GM23338 (cell line): ENCODE data around the gene ITPR2. TPM values are rescaled to one million over a fixed set of nuclear protein-coding genes. Genes with fewer than 3 reads are reported as not detected.

ENCODE experiments used
- ATAC-seq: fragments of 200-7000 bp; cut with Tn5 transposase; 3 replicates; pipeline ENCODE4 v1.9.1; 2020
- DNase-seq: peaks from one replicate; pipeline ENCODE4 v3.0.0-alpha.2; 2015; ENCODE audit warnings: low spot score
- H2AFZ ChIP-seq: fragments of 200-600 bp; sonication (generic); 2 replicates; pipeline ENCODE4 v1.8.0; 2016; ENCODE audit warnings: antibody characterized with exemption, mild to moderate bottlenecking, moderate library complexity
- H3F3A ChIP-seq: fragments of 200-600 bp; sonication (generic); replicated peaks from 2 replicates; pipeline ENCODE4 v1.8.0; 2017; ENCODE audit warnings: antibody characterized with exemption, mixed run types, low read depth
- H3K27ac ChIP-seq: fragments of 200-600 bp; sonication (generic); 2 replicates; pipeline ENCODE4 v1.6.1; 2016; ENCODE audit warnings: low read depth
- H3K27me3 ChIP-seq: fragments of 200-600 bp; sonication (generic); 2 replicates; pipeline ENCODE4 v1.8.0; 2016; ENCODE audit warnings: mild to moderate bottlenecking, mixed run types, moderate library complexity; ENCODE audit not compliant: insufficient read depth
- H3K36me3 ChIP-seq: fragments of 200-600 bp; sonication (generic); 2 replicates; pipeline ENCODE4 v1.8.0; 2016; ENCODE audit warnings: mild to moderate bottlenecking; ENCODE audit not compliant: insufficient read depth
- H3K4me1 ChIP-seq: fragments of 200-600 bp; sonication (generic); 2 replicates; pipeline ENCODE4 v1.8.0; 2016; ENCODE audit warnings: mild to moderate bottlenecking, moderate library complexity; ENCODE audit not compliant: insufficient read depth
- H3K4me2 ChIP-seq: fragments of 200-600 bp; sonication (generic); 2 replicates; pipeline ENCODE4 v1.7.1; 2017; ENCODE audit warnings: mixed run types
- H3K4me3 ChIP-seq: fragments of 200-600 bp; sonication (generic); 2 replicates; pipeline ENCODE4 v1.6.1; 2016; ENCODE audit warnings: mixed run types
- H3K79me2 ChIP-seq: fragments of 200-600 bp; sonication (generic); replicated peaks from 2 replicates; pipeline ENCODE4 v1.8.0; 2017; ENCODE audit warnings: mild to moderate bottlenecking; ENCODE audit not compliant: insufficient read depth
- H3K9me2 ChIP-seq: fragments of 200-600 bp; sonication (generic); 2 replicates; pipeline ENCODE4 v1.8.0; 2017; ENCODE audit not compliant: insufficient read depth
- H4K20me1 ChIP-seq: fragments of 200-600 bp; sonication (generic); replicated peaks from 2 replicates; pipeline ENCODE4 v1.8.0; 2017; ENCODE audit warnings: mild to moderate bottlenecking; ENCODE audit not compliant: insufficient read depth
- H3K27ac Mint-ChIP-seq: 2 replicates; pipeline ENCODE4 v1.8.0; 2020; ENCODE audit warnings: inconsistent platforms, mild to moderate bottlenecking, moderate library complexity, mixed read lengths
- H3K27me3 Mint-ChIP-seq: 3 replicates; pipeline ENCODE4 v1.8.0; 2022; ENCODE audit warnings: low read depth, mild to moderate bottlenecking, moderate library complexity, mixed read lengths, inconsistent platforms; ENCODE audit not compliant: insufficient read depth, poor library complexity
- H3K36me3 Mint-ChIP-seq: 3 replicates; pipeline ENCODE4 v1.8.0; 2021; ENCODE audit warnings: low read depth, mild to moderate bottlenecking, inconsistent platforms, moderate library complexity, mixed read lengths
- H3K4me1 Mint-ChIP-seq: 3 replicates; pipeline ENCODE4 v1.8.0; 2020; ENCODE audit warnings: mild to moderate bottlenecking, inconsistent platforms, mixed read lengths
- H3K4me3 Mint-ChIP-seq: 3 replicates; pipeline ENCODE4 v1.8.0; 2021; ENCODE audit warnings: moderate library complexity, mild to moderate bottlenecking, inconsistent platforms, mixed read lengths
- H3K9me3 Mint-ChIP-seq: 3 replicates; pipeline ENCODE4 v1.8.0; 2020; ENCODE audit warnings: moderate library complexity, mild to moderate bottlenecking, inconsistent platforms, mixed read lengths
- CREB1 ChIP-seq: fragments of 250-450 bp; sonication (Bioruptor Pico); IDR thresholded peaks from 2 replicates; pipeline ENCODE4 v1.5.0; 2020; ENCODE audit warnings: low read depth, mild to moderate bottlenecking, moderate library complexity
- ETS1 ChIP-seq: IDR thresholded peaks from 2 replicates; pipeline ENCODE4 v1.6.1; 2016; ENCODE audit warnings: antibody characterized with exemption
- EZH2 ChIP-seq: fragments of 200-600 bp; sonication (generic); IDR thresholded peaks from one replicate; pipeline ENCODE4 v1.8.0; 2017; ENCODE audit warnings: antibody characterized with exemption, mild to moderate bottlenecking, low read depth; ENCODE audit not compliant: unreplicated experiment
- EZH2phosphoT487 ChIP-seq: fragments of 200-600 bp; sonication (generic); IDR thresholded peaks from one replicate; pipeline ENCODE4 v1.8.1; 2018; ENCODE audit warnings: antibody characterized with exemption; ENCODE audit not compliant: unreplicated experiment
- JUNB ChIP-seq: IDR thresholded peaks from one replicate; pipeline ENCODE4 v1.6.1; 2016; ENCODE audit warnings: antibody characterized with exemption; ENCODE audit not compliant: unreplicated experiment
- NANOG ChIP-seq: IDR thresholded peaks from 2 replicates; pipeline ENCODE4 v1.6.1; 2016; ENCODE audit warnings: antibody characterized with exemption, borderline replicate concordance
- POLR2AphosphoS5 ChIP-seq: IDR thresholded peaks from 2 replicates; pipeline ENCODE4 v1.6.1; 2016; ENCODE audit warnings: antibody characterized with exemption, low read depth
- REST ChIP-seq: IDR thresholded peaks from one replicate; pipeline ENCODE4 v1.6.1; 2018; ENCODE audit warnings: antibody characterized with exemption; ENCODE audit not compliant: unreplicated experiment
- STAT1 ChIP-seq: IDR thresholded peaks from one replicate; pipeline ENCODE4 v1.6.1; 2016; ENCODE audit warnings: antibody characterized with exemption; ENCODE audit not compliant: unreplicated experiment
- ZNF114 ChIP-seq: fragments of 250-450 bp; sonication (Bioruptor Pico); IDR thresholded peaks from 2 replicates; pipeline ENCODE4 v1.5.0; 2020; ENCODE audit warnings: mild to moderate bottlenecking, moderate library complexity
- ZNF331 ChIP-seq: fragments of 250-450 bp; sonication (Bioruptor Pico); IDR thresholded peaks from 2 replicates; pipeline ENCODE4 v1.5.0; 2020; ENCODE audit warnings: low read depth, mild to moderate bottlenecking, moderate library complexity
- ZNF462 ChIP-seq: fragments of 250-450 bp; sonication (Bioruptor Pico); IDR thresholded peaks from 2 replicates; pipeline ENCODE4 v1.5.0; 2020; ENCODE audit warnings: mild to moderate bottlenecking, moderate library complexity
- polyA plus RNA-seq: library from polyadenylated mRNA; unstranded; fragments of >200 nt; fragmentation: Nextera tagmentation; extraction: Ambion mirVana; gene quantifications from 2 replicates; pipeline ENCODE4 v1.2.1, GENCODE V29; 2016
- total RNA-seq: library from RNA; depleted of rRNA; stranded (reverse); fragments of >200 nt; shearing (Covaris generic); gene quantifications from 2 replicates; pipeline ENCODE4 v1.2.3, GENCODE V29; 2014
- TF ChIP-seq, protein P1 (sequence below), 2 experiments: fragments of 200-600 bp in 1 of 2; sonication (generic) in 1 of 2; conservative IDR thresholded peaks; 2 replicates each; pipeline versions ENCODE4 v1.5.1 to v1.6.1; 2016 to 2017; ENCODE audit warnings: antibody characterized with exemption in 2 of 2, low read depth in 2 of 2, mild to moderate bottlenecking in 2 of 2, moderate library complexity in 1 of 2

The ITPR2 gene
- total and polyA plus RNA-seq, 2 experiments from 2014 or later, result 44.5 to 65.2 TPM

DNA sequence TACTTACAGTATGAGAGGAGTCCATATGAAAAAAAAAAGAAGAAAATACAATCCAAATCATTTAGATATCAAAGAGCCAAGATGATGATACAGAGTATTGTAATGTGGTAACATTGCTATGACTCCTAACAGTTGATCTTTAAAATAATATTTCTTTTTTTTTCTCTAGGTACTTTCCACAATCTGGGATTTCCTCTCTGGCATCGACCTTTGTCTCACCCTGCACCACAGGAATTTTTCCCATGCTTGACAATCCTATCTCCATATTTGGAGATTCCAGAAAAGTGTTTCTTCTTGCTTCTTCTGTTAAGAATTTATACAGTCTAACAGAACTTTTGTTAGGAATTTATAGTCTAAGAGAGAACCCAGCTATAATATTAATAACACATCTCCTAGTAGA, 184.4 kb downstream of the ITPR2 start (continued):
- TF ChIP-seq POLR2AphosphoS5 (no peak), ZNF331 (no peak), EZH2 (no peak), ZNF114 (CRISPR knock-in tag) (no peak)

DNA sequence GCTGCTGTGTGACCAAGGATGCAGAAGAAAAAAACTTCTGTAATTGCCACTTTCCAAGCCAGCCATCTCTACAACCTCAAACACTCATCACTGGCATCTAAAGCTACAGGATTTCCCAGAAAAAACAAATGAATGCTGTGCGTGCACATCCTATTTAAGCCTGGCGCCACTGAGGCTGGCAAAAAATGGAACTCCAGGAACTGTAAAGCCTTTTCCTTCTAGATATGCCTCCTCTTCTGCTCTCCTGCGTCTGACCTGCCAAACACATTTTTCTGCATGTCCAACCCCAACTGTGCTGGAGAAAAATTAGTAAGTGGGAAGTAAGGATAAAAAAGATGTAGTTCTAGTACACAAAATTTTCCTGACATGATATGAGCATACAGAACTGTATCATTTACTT, 184.9 kb downstream of the ITPR2 start:
- H3K79me2 ChIP-seq, result no peaks in the 10 kb centered on the region
- Mint-ChIP-seq H3K27me3 (peaks cover 2% of the 10 kb centered on the region), H3K4me1 (peaks cover 44% of the 10 kb centered on the region), H3K36me3 (peaks cover 71% of the 10 kb centered on the region), H3K4me3 (no peak overlapping the region), H3K27ac (no peak overlapping the region), H3K9me3 (peaks cover 9% of the 10 kb centered on the region; the same call in 2 of the 3 replicates)
- ATAC-seq (no peak), DNase-seq (no peak)
- H2AFZ ChIP-seq, result no peak overlapping the region
- H3K27ac ChIP-seq, result no peak overlapping the region
- peaks cover 10% of the 10 kb centered on the region for H3K4me1 ChIP-seq
- TF ChIP-seq CREB1 (CRISPR knock-in tag) (no peak), ETS1 (no peak), STAT1 (no peak), JUNB (no peak), ZNF462 (CRISPR knock-in tag) (no peak), ZNF114 (CRISPR knock-in tag) (no peak), NANOG (no peak), POLR2AphosphoS5 (no peak), ZNF331 (no peak), EZH2phosphoT487 (no peak), REST (no peak)
- TF ChIP-seq, protein P1, sequence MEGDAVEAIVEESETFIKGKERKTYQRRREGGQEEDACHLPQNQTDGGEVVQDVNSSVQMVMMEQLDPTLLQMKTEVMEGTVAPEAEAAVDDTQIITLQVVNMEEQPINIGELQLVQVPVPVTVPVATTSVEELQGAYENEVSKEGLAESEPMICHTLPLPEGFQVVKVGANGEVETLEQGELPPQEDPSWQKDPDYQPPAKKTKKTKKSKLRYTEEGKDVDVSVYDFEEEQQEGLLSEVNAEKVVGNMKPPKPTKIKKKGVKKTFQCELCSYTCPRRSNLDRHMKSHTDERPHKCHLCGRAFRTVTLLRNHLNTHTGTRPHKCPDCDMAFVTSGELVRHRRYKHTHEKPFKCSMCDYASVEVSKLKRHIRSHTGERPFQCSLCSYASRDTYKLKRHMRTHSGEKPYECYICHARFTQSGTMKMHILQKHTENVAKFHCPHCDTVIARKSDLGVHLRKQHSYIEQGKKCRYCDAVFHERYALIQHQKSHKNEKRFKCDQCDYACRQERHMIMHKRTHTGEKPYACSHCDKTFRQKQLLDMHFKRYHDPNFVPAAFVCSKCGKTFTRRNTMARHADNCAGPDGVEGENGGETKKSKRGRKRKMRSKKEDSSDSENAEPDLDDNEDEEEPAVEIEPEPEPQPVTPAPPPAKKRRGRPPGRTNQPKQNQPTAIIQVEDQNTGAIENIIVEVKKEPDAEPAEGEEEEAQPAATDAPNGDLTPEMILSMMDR (conservative IDR thresholded peaks at IDR 0.05; ENCODE audit: low read depth in 2 of 2), result no peak
- H4K20me1 ChIP-seq, result no peaks in the 10 kb centered on the region
- H3K9me2 ChIP-seq, result peaks cover 19% of the 10 kb centered on the region
- no peaks in the 10 kb centered on the region for H3K27me3 ChIP-seq
- H3K4me3 ChIP-seq, result no peak overlapping the region
- peaks cover 18% of the 10 kb centered on the region for H3K36me3 ChIP-seq
- no peaks in the 10 kb centered on the region for H3F3A ChIP-seq
- H3K4me2 ChIP-seq, result no peak overlapping the region
